Suppressor macrophage (primary cell): ENCODE data around the gene BNIP5.

Source experiments
- DNase-seq, 4 experiments: peaks; one replicate each; pipeline ENCODE4 v3.0.0-alpha.2; 2020 to 2022

The BNIP5 gene

DNA sequence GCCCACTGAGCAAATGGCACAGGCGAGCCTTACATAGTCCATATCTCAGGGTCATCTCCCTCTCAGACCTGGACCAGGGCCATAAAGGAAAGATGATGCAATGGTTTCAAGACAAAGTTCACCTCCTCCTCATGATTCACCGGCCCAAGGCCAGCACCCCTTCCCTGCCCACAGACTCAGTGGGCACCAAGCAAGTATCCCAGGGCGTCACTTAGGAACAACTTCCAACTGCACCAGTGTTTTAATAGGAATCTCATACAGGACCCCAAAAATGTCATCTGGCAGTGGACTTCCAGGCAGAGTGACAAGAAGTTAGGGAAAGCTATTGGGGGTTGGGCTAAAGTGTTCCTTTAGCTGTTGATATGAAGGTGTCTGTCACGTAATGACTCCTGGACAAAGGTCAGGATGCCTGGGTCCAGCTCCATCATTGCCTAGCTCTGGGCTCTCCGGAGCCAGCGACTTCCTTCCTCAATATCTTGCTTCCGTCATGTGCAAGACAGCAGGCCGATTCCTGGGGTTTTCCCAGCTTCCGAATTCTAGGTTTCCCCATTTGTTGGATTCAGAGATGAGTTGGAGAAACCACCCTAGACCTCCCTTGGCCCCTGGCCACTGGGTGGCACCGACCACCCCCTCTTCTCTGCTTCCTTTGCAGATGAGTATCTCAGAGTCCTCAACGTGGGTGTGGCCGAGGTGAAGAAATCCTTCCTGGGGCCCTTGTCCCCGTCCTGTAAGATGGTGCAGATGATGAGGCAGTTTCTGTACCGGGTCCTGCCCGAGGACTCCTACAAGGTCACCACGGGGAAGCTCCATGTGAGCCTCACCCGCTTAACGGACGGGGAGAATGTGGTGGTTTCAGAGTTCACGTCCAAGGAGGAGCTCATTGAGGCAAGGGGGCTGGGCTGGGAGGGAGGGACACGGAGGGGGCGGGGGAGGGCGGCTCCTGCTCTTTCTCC lies 45.7 kb downstream of the BNIP5 start:
- peak; percentile 83 to 92 (median 87) for DNase-seq

- DNase-seq = no peak
Observed at GRCh38 chr6:36289281-36289878, 47.3 kb downstream of the BNIP5 start.

GRCh38 chr6:36286858-36287257 lies 49.8 kb downstream of the BNIP5 start:
- no peak for DNase-seq

- DNase-seq = no peak
Observed at GRCh38 chr6:36285797-36286196, 50.9 kb downstream of the BNIP5 start.

DNA sequence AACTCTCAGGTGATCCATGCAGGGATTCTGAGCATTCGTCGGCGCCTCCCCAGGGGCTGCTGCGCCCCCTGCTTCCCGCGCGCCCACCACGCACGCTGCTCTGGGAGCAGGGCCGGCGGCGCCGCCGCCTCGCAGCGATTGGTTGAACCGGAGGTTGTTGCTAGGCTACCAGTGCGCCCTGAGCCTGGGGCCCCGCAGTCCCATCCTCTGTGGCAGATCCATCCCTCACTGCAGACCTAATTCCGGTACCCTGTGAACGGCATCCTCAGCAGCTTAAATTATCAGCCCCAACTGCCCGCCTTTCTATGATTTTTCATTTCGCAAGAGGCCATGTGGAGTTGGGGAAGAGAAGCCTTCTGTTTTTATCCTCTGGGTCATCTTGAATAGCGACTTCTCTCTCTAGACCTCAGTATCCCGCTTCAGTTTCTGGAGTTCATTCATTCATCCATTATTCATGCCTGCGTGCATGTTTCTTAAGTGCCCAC lies 51.5 kb downstream of the BNIP5 start:
- peak in 3 of 4 experiments; percentile 36 to 46 (median 42) for DNase-seq

GRCh38 chr6:36284359-36284758 lies 52.3 kb downstream of the BNIP5 start:
- DNase-seq = no peak

DNA sequence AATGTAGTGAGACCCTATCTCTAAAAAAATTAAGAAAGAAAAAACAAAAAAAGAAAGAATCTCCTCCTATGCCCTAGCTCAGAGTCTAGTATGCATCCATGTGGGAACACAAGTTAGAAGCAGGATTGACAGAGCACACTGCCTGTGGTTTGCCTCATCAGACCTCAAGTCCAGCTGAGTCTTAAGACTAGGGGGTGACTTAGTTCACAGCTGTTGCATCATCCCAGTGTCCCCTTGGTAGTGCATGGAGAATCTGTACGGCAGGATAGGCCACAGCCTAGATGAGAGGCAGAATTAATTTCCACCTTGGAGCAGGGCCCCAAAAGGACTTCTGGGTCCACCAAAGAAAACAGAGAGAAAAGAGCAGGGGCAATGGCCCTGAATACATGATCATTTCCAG lies 53.1 kb downstream of the BNIP5 start:
- peak in 3 of 4 experiments; percentile 24 to 44 (median 35) for DNase-seq

DNA sequence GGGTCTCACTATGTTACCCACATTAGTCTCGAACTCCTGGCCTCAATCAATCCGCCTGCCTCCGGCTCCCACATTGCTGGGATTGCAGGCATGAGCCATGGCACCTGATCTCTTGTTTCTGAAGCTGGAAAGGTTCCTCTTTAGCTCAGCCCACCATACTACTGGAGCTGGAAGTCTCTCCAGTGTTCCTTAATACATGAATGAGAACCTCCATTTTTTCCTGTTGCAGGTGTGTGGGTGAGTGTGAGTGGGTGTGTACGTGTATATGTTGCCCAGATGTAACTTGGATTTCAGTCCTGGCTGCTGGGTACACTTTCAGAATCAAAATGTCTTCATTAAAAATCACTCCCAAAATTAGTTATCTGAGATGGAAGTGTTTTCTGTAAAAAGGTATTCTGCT lies 55.7 kb downstream of the BNIP5 start:
- DNase-seq = peak in 3 of 4 experiments; percentile 24 to 41 (median 34)

- peak; percentile 28 to 70 (median 48) for DNase-seq
Observed at GRCh38 chr6:36280467-36280866, 56.2 kb downstream of the BNIP5 start.

- DNase-seq = no peak
Observed at GRCh38 chr6:36277946-36278470, 58.7 kb downstream of the BNIP5 start.

GRCh38 chr6:36276581-36277536 lies 59.8 kb downstream of the BNIP5 start:
- no peak for DNase-seq

GRCh38 chr6:36273802-36274514 lies 62.7 kb downstream of the BNIP5 start:
- DNase-seq = no peak

- no peak for DNase-seq
Observed at GRCh38 chr6:36273067-36273466, 63.6 kb downstream of the BNIP5 start.

DNA sequence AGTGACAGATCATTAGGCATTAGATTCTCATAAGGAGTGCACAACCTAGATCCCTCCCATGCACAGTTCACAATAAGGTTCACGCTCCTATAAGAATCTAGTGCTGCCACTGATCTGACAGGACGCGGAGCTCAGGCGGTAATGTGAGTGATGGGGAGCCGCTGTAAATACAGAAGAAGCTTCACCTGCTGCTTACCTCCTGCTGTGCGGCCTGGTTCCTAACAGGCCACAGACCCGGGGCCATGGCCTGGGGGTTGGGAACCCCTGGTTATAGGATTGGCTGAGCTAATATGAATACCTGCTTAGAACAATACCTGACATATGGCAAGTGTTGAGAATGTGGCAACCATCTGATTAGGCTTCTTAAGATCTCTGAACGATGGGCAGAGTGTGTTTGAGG lies 64.5 kb downstream of the BNIP5 start:
- DNase-seq = no peak

DNA sequence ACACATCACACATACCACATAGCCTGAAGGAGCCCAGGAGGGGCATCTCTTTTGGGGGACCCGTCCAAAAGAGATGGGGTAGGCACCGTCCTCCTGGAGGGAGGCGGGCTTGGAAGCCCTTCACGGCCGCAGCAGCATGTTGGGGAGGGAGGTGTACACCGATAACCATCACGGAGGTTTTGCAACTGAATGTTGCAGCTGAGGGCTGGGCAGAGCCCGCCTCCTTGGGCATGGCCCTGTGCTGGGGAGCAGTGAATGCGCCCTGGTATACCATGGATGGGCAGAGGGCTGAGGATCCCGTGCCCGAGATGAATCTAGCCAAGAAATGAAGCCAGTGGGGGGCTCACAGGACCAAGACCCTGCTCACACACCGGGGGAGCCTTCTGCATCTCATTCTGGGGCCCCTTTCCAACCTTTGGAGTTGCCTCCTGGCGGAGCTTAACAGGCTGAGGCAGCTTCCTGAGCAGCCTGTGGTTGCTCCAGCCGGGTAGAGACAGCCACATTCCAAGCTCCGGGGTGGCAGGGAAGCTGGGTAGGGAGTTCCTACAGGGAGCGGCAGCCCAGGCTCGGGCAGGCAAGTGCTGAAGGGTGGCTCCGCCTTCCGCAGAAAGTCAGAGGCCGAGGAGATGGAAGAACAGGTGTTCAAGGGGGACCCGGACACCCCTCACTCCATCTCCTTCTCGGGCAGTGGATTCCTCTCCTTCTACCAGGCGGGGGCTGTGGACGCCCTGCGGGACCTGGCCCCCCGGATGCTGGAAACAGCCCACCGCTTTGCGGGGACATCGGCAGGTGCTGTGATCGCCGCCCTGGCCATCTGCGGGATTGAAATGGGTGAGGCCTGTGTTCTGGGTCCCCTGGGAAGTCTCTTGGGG lies 66.6 kb downstream of the BNIP5 start, which contains the start of gene PNPLA1:
Gene PNPLA1, plus strand, starts transcription at position 227 of the 872 bp plus-strand sequence. Its CDS starts 400 bp downstream, at position 627.
- no peak for DNase-seq

DNA sequence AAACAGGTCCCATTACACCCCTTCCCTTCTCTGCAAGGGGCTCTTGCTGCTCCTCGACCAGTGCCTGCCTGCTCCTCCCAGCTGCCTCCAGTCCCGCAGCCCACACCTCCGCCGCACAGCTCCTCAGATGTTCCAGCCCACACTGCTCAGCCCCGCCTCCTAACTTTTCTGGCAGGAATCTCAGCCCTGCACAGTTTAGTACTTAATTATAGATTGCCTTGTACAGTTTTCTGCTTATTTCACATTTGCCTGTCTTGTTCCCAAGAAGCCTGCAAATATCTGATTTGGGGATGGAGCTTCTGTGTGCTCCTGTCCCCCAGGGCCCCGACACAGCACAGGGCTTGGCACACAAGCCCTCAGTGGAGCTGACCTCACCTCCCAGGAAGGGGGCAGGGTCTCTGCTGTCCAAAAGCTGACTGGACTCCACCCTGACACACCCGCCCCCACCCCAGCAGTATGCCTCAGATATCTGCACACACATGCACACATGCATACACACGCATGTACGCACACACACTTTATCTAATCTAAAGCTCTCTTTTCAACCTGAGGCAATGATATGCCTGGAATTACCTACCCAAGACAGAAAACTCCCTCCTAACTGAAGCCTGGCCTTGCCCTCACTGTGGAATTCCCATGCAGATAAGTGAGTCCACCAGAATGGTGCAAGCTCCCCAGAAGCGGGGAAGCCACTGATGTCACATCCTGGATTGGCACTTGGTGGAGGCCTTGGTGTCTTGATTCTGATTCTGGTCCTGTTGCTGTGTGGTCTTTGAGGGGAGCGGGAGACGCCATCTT lies 68.0 kb downstream of the BNIP5 start:
- no peak for DNase-seq

GRCh38 chr6:36267731-36268477 lies 68.8 kb downstream of the BNIP5 start:
- no peak for DNase-seq

GRCh38 chr6:36266913-36267644 lies 69.6 kb downstream of the BNIP5 start:
- DNase-seq = no peak
